NCI-H2081 (cell line): ENCODE results near the gene SLC6A9.

Experiments
- DNase-seq, 2 experiments: peaks; one replicate each; lab custom pipeline; 2025; lab: John Stamatoyannopoulos, UW

Gene SLC6A9

DNA sequence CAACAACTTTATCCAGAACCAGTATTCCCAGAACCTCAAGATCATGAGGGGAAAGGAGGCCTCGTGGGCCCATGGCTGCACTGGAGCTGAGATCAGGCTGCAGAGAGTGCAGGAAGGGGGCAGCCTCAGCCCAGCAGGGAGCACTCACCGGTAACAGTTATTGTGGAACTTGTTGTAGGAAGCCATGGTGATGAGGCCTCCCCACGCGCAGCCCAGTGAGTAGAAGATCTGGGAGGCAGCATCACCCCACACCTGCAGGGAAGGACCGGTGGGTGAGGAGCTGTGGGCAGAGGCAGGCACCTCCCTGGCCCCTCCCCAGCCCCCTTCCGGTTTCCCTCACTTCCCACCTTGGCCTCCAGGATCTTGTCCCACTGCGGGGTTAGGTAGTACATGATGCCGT is 29.1 kb downstream of the SLC6A9 start:
- no peak for DNase-seq

- DNase-seq = no peak
Measured at GRCh38 chr1:44000122-44000665, 31.1 kb downstream of the SLC6A9 start.

DNA sequence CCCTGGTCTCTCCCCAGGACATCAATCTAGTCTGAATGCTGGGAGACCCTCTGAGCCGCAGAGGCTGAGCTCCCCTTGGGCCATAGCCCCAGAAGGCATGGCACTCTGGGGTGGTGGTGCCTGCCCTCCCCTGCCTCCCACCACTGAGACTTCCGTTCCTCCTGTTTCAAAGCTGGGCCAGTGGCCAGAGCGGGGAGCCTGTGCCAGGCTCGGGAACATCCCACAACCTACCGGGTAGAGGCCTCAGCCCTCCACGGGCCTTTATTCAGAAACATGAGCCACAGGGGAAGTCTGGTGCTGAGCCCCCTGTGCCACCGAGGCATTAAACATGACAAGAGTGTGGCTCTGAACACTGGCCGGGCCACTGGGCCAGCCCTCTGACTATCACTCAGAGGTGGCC is 31.8 kb downstream of the SLC6A9 start:
- DNase-seq = no peak

GRCh38 chr1:43998000-43998378 is 33.3 kb downstream of the SLC6A9 start:
- no peak for DNase-seq

GRCh38 chr1:43997295-43997999 is 33.8 kb downstream of the SLC6A9 start:
- DNase-seq = no peak

GRCh38 chr1:43996733-43997115 is 34.5 kb downstream of the SLC6A9 start:
- no peak for DNase-seq

DNA sequence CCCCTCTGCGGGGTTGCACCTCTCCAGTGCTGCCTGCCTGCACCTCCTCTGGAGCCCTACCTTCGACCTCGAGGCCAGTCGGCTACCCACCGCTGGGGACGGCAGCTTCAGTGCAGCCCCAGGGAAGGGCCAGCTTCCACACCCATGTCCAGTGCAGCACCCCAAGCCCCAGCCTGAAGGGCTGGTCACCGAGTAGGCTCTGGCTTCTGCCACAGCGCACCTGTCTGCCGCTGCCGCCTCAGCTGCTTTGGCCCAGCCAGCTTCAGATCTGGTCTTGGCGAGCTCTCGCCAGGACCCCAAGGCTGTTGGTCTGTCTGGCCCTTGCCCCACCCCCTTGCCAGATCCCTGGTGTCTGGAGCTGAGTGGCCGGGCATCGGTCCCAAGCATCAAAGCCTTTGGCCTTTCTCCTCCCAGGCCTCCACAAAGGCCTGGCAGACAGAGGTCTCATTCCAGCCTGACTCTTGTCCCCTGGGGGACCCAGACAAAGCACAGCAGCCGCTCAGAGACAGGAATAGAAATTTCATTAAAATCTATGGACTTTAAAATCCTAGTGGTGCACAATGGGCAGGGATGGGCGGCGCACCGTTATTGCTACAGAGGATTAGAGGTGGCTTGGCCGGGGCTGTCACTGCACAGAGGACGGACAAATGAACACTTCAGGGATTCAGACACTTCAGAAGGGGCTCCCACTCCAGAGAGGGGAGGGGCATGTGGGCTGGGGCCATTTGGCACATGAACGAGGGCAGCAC is 35.1 kb downstream of the SLC6A9 start:
- DNase-seq = no peak

- DNase-seq = no peak
Measured at GRCh38 chr1:43994794-43995790, 36.2 kb downstream of the SLC6A9 start.

DNA sequence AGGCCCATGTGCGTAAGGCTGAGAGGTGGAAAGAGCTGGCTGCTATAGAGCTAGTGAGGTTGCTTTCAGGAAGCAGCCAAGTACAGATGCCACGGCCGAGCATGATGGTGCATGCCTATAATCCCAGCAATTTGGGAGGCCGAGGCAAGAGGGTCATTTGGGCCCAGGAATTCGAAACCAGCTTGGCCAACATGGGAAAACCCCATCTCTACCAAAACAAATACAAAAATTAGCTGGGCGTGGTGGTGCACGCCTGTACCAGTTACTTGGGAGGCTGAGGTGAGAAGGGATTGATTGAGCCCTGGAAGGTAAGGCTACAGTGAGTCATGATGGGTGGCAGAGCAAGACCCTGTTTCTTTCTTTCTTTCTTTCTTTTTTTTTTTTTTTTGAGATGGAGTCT is 37.2 kb downstream of the SLC6A9 start:
- DNase-seq = no peak

- no peak for DNase-seq
Measured at GRCh38 chr1:43993206-43993914, 37.9 kb downstream of the SLC6A9 start.

GRCh38 chr1:43992232-43992995 is 38.8 kb downstream of the SLC6A9 start:
- no peak for DNase-seq

DNA sequence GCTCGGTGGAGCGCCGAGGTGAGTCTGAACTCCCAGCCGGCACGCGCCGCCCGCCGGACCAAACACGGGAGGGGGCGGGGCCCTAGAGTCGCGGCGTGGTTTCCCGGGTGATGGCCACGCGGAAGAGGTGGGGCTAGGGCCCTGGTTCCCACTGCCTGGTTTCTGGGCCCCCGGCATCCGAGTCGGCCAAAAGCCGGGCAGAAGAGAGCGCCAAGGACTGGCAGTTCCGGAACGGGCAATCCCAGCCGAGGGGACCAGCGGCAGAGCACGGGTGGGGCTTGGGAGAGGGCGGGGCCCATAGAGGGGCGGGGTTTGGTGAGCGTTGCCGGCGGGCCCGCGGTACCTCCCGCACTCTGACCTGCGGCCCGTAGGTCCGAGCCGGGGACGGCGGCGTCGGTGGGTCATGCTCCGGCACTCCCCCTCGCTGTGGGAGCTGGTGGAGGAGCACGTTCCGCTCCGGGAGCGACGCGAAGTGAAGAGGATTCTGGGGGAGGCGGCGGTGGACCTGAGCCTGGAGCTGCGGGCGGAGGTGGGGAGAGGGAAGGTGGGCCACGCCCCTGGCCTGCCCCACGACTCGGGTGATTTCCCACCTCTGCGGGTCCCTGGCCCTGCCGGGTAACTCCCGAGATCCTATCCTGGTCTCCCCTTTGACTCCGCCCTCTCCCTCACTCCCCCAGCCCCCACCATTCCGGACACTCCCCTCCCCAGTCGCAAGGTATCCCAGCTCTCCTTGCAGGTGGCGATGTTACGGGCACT is 39.6 kb downstream of the SLC6A9 start, which contains the start of gene CCDC24:
TSS of gene CCDC24 (plus strand) at position 124 of the 756 bp plus-strand sequence. CDS start at position 404, 280 bp downstream.
- peak; percentile 79 to 80 for DNase-seq

- DNase-seq = no peak
Measured at GRCh38 chr1:43991200-43991475, 40.1 kb downstream of the SLC6A9 start.

DNA sequence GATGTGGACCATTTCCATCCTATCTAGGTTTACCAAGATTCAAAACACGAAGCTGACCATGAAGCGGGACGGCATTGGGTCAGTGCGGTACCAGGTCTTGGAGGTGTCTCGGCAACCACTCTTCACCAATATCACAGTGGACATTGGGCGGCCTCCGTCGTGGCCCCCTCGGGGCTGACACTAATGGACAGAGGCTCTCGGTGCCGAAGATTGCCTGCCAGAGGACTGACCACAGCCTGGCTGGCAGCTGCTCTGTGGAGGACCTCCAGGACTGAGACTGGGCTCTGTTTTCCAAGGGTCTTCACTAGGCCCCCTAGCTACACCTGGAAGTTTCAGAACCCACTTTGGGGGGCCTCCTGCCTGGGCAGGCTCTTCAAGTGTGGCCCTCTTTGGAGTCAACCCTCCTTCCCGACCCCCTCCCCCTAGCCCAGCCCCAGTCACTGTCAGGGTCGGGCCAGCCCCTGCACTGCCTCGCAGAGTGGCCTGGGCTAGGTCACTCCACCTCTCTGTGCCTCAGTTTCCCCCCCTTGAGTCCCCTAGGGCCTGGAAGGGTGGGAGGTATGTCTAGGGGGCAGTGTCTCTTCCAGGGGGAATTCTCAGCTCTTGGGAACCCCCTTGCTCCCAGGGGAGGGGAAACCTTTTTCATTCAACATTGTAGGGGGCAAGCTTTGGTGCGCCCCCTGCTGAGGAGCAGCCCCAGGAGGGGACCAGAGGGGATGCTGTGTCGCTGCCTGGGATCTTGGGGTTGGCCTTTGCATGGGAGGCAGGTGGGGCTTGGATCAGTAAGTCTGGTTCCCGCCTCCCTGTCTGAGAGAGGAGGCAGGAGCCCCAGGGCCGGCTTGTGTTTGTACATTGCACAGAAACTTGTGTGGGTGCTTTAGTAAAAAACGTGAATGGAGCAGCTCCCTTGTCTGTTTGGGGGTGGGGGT is 40.7 kb downstream of the SLC6A9 start:
- no peak for DNase-seq

DNA sequence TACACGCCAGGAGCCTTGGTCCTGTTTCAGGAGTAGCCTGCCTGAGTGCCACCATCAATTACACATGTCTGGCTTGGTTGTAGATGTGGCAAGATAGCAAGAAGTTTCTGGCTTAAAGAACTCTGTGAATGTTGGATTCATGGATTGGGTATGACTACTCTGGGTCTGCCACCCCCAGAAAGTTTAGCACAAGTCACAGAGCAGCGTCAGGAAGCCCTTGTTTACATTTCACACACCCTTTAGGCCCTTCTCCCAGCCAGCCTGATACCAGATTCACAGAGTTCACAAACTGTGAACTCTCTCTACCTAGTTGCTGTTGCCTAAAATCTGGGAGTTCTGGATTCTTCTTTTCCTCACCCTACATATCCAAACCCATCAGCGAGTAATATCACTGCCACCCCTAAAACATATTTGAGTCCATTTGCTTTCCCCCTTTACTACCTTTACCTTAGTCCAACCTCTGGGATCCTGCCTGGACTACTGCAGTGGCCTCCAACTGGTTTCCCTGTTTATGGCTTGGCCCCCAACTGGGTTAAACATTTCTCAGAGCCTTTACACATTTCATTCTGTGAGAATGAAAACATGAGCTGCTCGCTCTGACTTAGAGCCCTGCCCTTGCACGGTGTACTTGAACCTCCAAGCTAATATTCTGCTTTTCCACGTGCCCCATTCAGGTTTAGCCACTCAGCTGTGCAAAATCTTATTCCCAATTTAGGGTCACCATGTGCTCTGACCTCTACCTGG is 43.9 kb downstream of the SLC6A9 start:
- no peak for DNase-seq

GRCh38 chr1:43986712-43987111 is 44.5 kb downstream of the SLC6A9 start:
- no peak for DNase-seq

GRCh38 chr1:43985984-43986595 is 45.2 kb downstream of the SLC6A9 start:
- DNase-seq = no peak

DNA sequence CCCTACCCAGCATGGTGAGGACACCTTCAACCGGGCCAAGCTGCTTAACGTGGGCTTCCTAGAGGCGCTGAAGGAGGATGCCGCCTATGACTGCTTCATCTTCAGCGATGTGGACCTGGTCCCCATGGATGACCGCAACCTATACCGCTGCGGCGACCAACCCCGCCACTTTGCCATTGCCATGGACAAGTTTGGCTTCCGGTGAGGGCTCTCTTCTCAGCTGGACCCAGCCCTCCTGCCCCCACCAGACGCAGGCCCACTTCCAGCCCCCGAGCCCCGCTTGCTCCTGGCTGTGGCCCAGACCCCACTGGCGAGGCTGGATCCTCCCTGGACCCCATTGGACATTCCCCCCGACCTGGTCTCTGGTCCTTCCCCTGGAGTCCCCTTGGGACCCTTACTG is 46.4 kb downstream of the SLC6A9 start:
- DNase-seq = no peak
